C4-2B (cell line): Measurements from ENCODE around the gene PRSS38.

Experiments
- CTCF ChIP-seq: fragments of 450-650 bp; conservative IDR thresholded peaks from 2 replicates; pipeline ENCODE4 v1.5.1; 2017; ENCODE audit warnings: mild to moderate bottlenecking
- ZFX ChIP-seq: fragments of 450-650 bp; IDR thresholded peaks from 2 replicates; pipeline ENCODE4 v1.6.1; 2017

GRCh38 chr1:227886503-227886961 lies 71.1 kb downstream of the PRSS38 start:
- TF ChIP-seq CTCF (no peak), ZFX (no peak)
